ENCODE results near the gene NXNL1. TPM values are rescaled to one million over a fixed set of nuclear protein-coding genes. Genes with fewer than 3 reads are reported as not detected.

Gene NXNL1
- total and polyA plus RNA-seq, 2 of the 13 experiments (the other 11 are each of a cell fraction or from before 2014, with no cell fraction given), result not detected

DNA sequence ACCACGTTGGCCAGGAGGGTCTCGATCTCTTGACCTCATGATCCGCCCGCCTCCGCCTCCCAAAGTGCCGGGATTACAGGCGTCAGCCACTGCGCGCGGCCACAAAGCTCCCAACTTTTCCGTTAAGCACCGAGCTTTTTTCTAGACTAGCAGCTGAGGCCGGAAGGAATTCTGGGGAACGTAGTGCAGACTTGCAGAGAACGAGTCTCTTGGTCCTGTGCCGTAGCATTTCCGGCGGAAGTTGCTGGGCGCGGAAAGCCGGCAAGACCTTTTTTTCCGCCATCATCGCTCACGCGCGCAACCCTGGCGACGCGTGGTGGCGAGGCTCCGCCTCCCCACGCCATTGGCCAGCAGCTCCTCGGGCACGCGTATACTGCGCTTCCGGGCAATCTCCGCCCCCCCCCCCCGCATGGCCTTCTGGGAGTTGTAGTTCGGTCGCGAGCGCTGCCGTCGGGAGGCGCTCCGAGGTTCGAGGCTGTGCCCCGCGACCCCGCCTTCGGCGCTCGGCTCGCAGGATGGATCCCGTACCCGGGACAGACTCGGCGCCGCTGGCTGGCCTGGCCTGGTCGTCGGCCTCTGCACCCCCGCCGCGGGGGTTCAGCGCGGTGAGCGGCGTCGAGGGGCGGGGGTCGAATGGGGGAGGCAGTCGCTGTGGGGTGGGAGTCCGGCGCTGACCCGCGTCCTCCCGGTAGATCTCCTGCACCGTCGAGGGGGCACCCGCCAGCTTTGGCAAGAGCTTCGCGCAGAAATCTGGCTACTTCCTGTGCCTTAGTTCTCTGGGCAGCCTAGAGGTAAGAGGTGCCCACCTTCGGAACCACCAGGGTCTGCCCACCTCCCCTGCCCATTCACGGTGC is 40.9 kb downstream of the NXNL1 start, which contains the start of gene MVB12A (continued):
- TF ChIP-seq, protein P1, sequence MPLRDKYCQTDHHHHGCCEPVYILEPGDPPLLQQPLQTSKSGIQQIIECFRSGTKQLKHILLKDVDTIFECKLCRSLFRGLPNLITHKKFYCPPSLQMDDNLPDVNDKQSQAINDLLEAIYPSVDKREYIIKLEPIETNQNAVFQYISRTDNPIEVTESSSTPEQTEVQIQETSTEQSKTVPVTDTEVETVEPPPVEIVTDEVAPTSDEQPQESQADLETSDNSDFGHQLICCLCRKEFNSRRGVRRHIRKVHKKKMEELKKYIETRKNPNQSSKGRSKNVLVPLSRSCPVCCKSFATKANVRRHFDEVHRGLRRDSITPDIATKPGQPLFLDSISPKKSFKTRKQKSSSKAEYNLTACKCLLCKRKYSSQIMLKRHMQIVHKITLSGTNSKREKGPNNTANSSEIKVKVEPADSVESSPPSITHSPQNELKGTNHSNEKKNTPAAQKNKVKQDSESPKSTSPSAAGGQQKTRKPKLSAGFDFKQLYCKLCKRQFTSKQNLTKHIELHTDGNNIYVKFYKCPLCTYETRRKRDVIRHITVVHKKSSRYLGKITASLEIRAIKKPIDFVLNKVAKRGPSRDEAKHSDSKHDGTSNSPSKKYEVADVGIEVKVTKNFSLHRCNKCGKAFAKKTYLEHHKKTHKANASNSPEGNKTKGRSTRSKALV (CRISPR knock-in tag; IDR thresholded peaks at IDR 0.05), result 0 out of 2 replicates have a peak, but pooled peaks have one; percentile 60
- TF ChIP-seq, protein P2, sequence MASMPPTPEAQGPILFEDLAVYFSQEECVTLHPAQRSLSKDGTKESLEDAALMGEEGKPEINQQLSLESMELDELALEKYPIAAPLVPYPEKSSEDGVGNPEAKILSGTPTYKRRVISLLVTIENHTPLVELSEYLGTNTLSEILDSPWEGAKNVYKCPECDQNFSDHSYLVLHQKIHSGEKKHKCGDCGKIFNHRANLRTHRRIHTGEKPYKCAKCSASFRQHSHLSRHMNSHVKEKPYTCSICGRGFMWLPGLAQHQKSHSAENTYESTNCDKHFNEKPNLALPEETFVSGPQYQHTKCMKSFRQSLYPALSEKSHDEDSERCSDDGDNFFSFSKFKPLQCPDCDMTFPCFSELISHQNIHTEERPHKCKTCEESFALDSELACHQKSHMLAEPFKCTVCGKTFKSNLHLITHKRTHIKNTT (CRISPR knock-in tag; IDR thresholded peaks at IDR 0.05), result no peak
- TF ChIP-seq EZH2 (conservative IDR thresholded peaks at IDR 0.05; ENCODE audit: low read depth, low read length), result no peak
- TF ChIP-seq ATAD3A (CRISPR knock-in tag; IDR thresholded peaks at IDR 0.05), result no peak
- TF ChIP-seq, protein P3, sequence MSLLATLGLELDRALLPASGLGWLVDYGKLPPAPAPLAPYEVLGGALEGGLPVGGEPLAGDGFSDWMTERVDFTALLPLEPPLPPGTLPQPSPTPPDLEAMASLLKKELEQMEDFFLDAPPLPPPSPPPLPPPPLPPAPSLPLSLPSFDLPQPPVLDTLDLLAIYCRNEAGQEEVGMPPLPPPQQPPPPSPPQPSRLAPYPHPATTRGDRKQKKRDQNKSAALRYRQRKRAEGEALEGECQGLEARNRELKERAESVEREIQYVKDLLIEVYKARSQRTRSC (CRISPR knock-in tag; IDR thresholded peaks at IDR 0.05; ENCODE audit: low read depth), result no peak
- TF ChIP-seq RXRA (CRISPR knock-in tag; IDR thresholded peaks at IDR 0.05), result no peak
- no peak for TF ChIP-seq SP140L (CRISPR knock-in tag; IDR thresholded peaks at IDR 0.05; ENCODE audit: borderline replicate concordance)
- TF ChIP-seq SRY (CRISPR knock-in tag; IDR thresholded peaks at IDR 0.05), result peak; percentile 44; the same call in 1 of the 2 replicates
- peak; percentile 32; the same call in 1 of the 2 replicates for TF ChIP-seq ZNF329 (CRISPR knock-in tag; IDR thresholded peaks at IDR 0.05; ENCODE audit: low read depth)
- TF ChIP-seq HIVEP1 (CRISPR knock-in tag; IDR thresholded peaks at IDR 0.05), result no peak
- peak; percentile 6; the same call in 1 of the 2 replicates for TF ChIP-seq CTCF (CRISPR knock-in tag; IDR thresholded peaks at IDR 0.05)
- TF ChIP-seq, protein P4, sequence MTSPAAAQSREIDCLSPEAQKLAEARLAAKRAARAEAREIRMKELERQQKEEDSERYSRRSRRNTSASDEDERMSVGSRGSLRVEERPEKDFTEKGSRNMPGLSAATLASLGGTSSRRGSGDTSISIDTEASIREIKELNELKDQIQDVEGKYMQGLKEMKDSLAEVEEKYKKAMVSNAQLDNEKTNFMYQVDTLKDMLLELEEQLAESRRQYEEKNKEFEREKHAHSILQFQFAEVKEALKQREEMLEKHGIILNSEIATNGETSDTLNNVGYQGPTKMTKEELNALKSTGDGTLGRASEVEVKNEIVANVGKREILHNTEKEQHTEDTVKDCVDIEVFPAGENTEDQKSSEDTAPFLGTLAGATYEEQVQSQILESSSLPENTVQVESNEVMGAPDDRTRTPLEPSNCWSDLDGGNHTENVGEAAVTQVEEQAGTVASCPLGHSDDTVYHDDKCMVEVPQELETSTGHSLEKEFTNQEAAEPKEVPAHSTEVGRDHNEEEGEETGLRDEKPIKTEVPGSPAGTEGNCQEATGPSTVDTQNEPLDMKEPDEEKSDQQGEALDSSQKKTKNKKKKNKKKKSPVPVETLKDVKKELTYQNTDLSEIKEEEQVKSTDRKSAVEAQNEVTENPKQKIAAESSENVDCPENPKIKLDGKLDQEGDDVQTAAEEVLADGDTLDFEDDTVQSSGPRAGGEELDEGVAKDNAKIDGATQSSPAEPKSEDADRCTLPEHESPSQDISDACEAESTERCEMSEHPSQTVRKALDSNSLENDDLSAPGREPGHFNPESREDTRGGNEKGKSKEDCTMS (CRISPR knock-in tag; conservative IDR thresholded peaks at IDR 0.05), result no peak
- no peak for TF ChIP-seq ZNF234 (CRISPR knock-in tag; conservative IDR thresholded peaks at IDR 0.05)
- no peak for TF ChIP-seq CHCHD3 (CRISPR knock-in tag; IDR thresholded peaks at IDR 0.05)
- no peak for TF ChIP-seq ZNF430 (CRISPR knock-in tag; IDR thresholded peaks at IDR 0.05)
- TF ChIP-seq, protein P5, sequence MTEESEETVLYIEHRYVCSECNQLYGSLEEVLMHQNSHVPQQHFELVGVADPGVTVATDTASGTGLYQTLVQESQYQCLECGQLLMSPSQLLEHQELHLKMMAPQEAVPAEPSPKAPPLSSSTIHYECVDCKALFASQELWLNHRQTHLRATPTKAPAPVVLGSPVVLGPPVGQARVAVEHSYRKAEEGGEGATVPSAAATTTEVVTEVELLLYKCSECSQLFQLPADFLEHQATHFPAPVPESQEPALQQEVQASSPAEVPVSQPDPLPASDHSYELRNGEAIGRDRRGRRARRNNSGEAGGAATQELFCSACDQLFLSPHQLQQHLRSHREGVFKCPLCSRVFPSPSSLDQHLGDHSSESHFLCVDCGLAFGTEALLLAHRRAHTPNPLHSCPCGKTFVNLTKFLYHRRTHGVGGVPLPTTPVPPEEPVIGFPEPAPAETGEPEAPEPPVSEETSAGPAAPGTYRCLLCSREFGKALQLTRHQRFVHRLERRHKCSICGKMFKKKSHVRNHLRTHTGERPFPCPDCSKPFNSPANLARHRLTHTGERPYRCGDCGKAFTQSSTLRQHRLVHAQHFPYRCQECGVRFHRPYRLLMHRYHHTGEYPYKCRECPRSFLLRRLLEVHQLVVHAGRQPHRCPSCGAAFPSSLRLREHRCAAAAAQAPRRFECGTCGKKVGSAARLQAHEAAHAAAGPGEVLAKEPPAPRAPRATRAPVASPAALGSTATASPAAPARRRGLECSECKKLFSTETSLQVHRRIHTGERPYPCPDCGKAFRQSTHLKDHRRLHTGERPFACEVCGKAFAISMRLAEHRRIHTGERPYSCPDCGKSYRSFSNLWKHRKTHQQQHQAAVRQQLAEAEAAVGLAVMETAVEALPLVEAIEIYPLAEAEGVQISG (CRISPR knock-in tag; IDR thresholded peaks at IDR 0.05), result peak; percentile 93
- TF ChIP-seq NFIC (IDR thresholded peaks at IDR 0.05; ENCODE audit: low read length), result no peak
- no peak for TF ChIP-seq ZNF672 (CRISPR knock-in tag; IDR thresholded peaks at IDR 0.05)

Data from HepG2 (cell line).